Hippocampal formation (tissue), 2 donors: ENCODE measurements around the gene WFDC10B.
"Not testable (repeated sequence)": the region's sequence is repeated elsewhere in the genome, so short reads cannot be mapped to it uniquely, and the experiment has no call there.

Experiments
- DNase-seq, 2 donors: peaks; one replicate each; lab custom pipeline; 2025; lab: John Stamatoyannopoulos, UW

Gene WFDC10B

DNA sequence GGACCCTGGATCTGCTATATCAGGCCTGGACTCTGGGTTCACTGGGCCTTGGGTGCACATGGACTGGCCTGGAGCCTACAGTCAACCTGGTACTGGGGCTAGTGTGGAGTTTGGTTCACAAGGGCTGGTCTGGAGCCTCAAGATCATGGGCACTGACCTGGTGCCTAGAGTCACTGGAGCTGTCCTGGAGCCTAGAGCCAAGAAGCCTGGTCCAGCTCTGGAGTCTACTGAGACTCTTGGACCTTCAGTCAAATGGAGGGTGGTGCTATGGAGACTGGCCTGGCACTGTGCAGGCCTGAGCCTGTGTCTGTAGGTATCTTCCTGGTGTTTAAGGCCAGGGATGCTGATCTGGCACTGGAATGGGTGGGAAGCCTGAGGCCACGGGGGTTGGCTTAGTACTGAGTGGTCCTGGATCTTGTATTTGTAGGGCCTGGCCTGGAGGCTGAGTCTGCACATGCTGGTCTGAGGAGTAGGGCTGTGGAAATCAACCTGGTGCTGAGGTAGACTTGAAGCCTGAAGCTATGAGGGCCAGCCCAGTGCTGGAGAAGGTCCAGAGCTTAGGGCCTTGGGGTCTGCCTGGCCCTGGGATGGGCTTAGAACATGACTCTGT lies 57.3 kb downstream of the WFDC10B start:
- no peak for DNase-seq

GRCh38 chr20:45646875-45647274 lies 57.9 kb downstream of the WFDC10B start:
- DNase-seq: no peak

DNA sequence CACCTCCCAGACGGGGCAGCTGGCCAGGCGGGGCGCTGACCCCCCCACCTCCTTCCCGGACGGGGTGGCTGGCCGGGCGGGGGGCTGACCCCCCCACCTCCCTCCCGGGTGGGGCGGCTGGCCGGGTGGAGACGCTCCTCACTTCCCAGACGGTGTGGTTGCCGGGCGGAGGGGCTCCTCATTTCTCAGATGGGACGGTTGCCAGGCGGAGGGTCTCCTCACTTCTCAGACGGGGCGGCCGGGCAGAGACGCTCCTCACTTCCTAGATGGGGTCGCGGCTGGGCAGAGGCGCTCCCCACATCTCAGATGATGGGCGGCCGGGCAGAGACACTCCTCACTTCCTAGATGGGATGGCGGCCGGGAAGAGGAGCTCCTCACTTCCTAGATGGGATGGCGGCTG lies 59.0 kb downstream of the WFDC10B start:
- DNase-seq: not testable (repeated sequence)

GRCh38 chr20:45641076-45641475 lies 63.7 kb downstream of the WFDC10B start:
- not testable (repeated sequence) for DNase-seq

- no peak for DNase-seq
These were observed 65.1 kb downstream of the WFDC10B start for GRCh38 chr20:45639687-45640086.

- DNase-seq: no peak
These were observed 68.3 kb downstream of the WFDC10B start for GRCh38 chr20:45636513-45636912.
